GM19467 (cell line): ENCODE data around the gene GPATCH8.
"Not testable (repeated sequence)": the region's sequence is repeated elsewhere in the genome, so short reads cannot be mapped to it uniquely, and the experiment has no call there.

Source experiments
- ATAC-seq: cut with Tn5 transposase; IDR thresholded peaks from one replicate; pipeline ENCODE4 v1.9.1; 2021; ENCODE audit warnings: mild to moderate bottlenecking, moderate library complexity; ENCODE audit not compliant: unreplicated experiment

Gene GPATCH8

GRCh38 chr17:44503147-44504029 lies at the start of gene GPATCH8:
Gene GPATCH8, minus strand, starts transcription at chr17:44503406. Its CDS starts 36 bp downstream, at chr17:44503370.
- ATAC-seq, result peak; percentile 81

GRCh38 chr17:44552361-44552760 lies 49.2 kb upstream of the GPATCH8 start:
- no peak for ATAC-seq

GRCh38 chr17:44549686-44550085 lies 46.5 kb upstream of the GPATCH8 start:
- ATAC-seq, result no peak

GRCh38 chr17:44548376-44549230 lies 45.4 kb upstream of the GPATCH8 start:
- ATAC-seq, result no peak

DNA sequence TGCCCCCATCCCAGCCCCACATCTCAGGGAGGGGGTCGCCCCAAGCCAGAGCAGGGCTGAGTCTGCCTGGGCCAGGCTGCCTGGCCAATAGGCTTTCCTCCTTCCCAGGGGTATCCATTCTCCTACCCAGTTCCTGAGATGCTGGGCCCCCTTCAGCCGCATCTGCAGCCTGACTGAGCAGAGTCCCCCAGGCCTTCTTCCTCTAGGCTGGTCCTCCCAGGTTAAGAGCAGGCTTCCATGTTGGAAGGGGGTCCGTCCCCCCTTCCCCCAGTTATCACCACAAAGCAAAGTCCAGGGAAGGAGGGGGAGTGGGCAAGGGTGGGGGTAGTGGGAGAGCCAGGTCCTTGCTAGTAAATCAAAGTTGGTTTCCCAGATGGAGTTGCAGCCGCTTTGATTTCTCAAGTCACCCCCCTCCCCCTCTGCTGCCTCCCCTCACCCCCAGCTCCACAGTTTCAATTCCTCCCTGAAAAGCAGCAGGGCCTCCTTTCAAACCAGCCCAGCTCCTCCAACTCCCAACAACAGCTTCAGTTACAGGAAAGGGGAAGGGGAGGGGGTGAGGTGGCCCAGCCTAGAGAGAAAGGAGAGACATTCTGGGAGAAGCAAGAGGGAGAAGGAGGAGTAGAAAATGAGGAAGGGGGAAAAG lies 44.5 kb upstream of the GPATCH8 start:
- no peak for ATAC-seq

GRCh38 chr17:44546671-44547606 lies 43.7 kb upstream of the GPATCH8 start:
- no peak for ATAC-seq

DNA sequence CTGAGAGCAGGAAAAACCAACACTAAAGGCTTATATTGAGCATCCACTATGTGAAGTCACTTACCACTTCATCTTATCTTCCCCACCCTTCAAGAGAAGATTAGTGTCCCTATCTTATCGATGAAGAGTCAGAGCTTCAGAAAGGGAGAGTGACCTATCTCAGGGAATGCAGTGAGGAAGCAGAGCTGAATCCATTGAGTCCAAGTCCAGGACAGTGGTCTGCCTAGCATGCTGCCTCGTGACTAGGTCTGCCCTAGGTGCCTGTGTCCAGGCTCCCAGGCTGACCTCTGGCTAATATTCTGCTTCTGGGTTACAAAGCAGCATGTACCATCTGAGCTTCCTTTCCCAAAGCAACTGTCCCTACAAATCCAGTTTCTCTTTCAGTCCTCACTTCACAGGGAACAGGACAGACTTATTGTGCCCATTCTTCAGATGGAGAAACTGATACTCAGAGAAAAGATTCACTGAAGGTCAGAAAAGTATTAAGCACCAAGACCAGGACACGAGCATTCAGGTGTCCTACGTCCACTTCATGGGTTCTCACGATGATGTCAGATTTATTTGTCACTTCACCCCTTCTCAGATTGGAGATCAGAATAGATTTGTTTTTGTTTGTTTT lies 40.8 kb upstream of the GPATCH8 start:
- ATAC-seq, result no peak

GRCh38 chr17:44543213-44543904 lies 40.2 kb upstream of the GPATCH8 start:
- no peak for ATAC-seq

GRCh38 chr17:44541884-44542581 lies 38.8 kb upstream of the GPATCH8 start:
- no peak for ATAC-seq

DNA sequence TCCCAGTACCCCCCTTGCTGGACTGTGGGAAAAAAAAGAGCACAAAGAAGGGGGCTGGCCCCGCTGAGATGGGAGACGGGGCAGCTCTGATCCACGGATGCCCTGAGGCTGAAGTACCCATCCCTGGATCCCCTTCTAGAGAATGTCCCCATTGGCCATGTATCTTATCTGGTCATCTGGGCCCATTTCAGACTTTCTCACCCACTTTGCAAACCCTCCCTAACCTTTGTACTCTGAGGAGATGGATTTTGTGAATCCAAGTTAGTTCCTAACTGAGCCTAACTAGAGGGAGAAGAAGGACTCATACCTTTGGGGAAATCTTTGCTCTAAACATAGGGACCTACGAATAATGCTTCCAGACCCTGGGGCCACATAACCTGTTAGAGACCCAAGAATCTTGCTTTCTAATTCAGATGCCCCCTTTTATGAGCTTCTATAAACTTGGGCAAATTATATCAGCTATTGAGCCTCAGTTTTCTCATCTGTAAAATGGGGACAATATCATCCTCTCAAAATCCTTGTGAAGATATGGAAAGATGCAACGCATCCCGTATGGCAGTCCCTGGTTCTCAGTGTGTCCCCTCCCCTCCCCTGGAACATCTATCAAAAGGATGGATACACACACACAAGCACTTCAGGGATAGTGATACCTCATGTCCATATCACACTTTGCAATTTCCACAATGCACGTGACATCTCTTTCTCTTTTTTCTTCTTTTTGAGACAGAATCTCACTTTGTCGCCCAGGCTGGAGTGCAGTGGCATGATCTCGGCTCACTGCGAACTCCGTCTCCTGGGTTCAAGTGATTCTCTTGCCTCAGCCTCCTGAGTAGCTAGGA lies 37.3 kb upstream of the GPATCH8 start:
- no peak for ATAC-seq

DNA sequence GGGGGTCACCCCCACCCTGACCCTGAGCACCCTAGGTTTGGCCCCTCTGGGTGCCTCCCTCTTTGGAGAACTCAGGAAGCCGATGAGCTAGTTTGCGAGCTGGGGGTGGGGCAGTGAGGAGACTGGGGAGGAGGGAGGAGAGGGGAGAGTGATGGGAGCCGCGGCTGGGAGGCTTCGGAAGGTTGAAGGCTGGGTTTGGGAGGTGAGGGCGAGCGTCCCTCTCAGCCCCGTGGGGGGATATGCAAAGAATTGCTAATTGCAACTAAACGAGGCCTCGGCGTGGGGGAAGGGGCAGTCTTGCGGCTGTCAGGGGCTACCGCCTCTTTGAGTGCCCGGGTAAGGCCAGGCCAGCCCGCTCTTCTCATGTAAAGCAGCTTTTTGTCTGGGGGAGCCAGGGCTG lies 36.5 kb upstream of the GPATCH8 start:
- ATAC-seq, result no peak

DNA sequence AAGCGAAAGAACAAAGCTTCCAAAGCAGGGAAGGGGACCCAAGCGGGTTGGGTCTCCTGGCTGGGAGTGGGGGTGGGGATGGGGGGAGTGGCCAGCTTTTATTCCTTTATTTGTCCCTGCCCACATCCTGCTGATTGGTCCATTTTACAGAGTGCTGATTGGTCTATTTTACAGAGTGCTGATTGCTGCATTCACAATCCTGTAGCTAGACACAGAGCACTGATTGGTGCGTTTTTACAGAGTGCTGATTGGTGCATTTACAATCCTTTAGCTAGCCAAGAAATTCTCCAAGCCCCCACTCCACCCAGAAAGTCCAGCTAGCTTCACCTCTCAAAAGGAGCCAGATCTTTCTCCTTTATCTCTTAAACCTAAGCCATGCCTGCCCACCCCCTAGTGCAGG lies 34.7 kb upstream of the GPATCH8 start:
- ATAC-seq, result not testable (repeated sequence)

GRCh38 chr17:44536090-44536953 lies 33.1 kb upstream of the GPATCH8 start:
- ATAC-seq, result no peak

DNA sequence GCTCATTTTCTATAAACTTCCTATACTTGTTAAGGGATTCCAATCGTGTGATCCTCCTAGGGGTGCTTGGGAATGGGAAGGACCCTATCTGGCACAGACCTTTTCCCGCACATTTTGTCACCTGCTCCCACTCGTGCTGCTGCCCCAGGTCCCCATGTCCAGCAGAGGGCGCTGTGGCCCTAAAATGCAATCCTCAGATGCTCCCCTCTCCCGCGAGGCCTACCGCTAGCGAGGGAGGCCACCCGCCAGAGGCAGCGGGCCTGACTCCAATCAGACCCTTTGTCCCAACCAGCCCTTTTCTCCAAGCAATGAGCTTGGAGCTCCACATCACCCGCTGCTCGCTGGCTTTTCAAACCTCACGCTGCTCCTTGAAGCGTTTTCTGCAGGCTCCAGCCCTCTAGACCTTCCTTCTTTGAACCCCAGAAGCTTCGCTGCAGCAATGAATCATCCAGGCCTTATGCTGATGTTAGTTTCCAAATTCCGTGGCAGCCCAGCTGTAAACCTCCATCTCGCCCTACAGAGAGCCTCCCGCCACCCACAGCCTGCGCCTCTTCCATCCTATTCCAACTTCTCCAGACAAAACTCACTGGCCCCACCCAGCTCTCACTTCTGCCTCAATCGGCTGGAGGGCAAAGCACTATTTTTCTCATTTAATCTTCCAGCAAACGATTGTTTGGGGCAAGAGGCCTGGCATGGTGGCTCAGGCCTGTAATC lies 30.5 kb upstream of the GPATCH8 start:
- ATAC-seq, result no peak

GRCh38 chr17:44530896-44531418 lies 27.8 kb upstream of the GPATCH8 start:
- no peak for ATAC-seq

DNA sequence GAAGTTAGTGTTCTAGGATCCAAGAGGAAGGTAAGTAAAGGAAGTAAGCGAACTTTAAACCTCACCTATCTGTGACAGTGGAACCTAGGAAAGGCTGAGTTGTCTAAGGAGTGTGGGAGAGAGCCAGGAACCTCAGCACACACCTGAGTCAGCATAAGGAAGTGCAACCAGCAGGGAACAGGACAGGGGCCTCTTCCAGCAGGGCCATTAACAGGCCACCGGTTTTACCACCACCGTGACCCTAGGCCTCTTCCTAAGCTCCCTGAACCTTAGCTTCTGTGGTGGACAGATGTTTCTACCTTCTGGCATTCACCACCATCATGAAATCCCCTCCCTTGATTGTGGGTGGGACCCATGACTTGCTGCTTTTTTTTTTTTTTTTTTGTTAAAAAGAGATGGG lies 26.7 kb upstream of the GPATCH8 start:
- no peak for ATAC-seq
